B cell (primary cell): Measurements from ENCODE around the gene RHOXF2B.

Source experiments
- CTCF ChIP-seq: fragments of 200-600 bp; IDR thresholded peaks from one replicate; pipeline ENCODE4 v1.8.0; 2022; ENCODE audit warnings: antibody characterized with exemption, mild to moderate bottlenecking
- EZH2 ChIP-seq: IDR thresholded peaks from 2 replicates; pipeline ENCODE4 v1.6.1; 2012; ENCODE audit warnings: borderline replicate concordance, low read depth, mild to moderate bottlenecking, moderate library complexity, low read length; ENCODE audit not compliant: insufficient read depth, poor library complexity, severe bottlenecking

- no peak for TF ChIP-seq CTCF
- TF ChIP-seq EZH2, result no peak
Measured at GRCh38 chrX:120029354-120029753, 48.1 kb downstream of the RHOXF2B start.
